ENCODE data around the gene PYGB.

DNA sequence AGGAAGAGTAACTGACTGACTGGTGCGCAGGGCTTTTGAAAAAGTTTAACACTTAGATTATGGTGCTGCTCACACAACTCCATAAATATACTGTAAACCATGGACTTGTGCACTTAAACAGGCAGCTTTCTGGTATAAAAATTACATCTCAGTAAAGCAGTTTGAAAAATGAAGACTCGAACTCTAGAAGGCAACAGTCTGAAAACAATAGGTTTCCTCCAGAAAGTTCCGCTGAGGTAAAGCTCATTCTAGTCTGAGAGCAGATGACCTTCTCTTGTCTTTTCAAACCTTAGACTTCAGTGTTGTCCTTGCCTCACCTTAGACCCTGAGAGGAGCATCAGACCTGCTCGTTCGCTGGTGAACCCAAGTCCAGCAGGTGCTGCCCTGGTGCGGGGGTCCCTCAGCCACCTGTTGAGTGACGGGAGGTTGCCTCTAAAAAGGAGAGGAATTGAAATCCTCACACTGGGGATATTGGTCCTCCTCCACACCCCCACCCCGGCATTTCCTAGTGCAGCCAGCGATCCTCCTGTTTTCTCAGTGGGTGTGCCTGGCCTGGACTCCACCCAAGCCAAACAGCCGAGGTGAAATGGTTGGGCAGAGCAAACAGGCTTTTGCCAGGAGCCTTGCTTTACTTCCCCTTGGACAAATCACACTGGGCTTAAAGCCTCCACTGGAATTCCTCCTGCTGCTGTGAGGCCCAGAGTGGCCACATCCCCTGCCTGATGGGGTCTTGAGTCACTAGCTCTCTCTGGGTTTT is 14.7 kb upstream of the PYGB start:
- TF ChIP-seq NFIC (IDR thresholded peaks at IDR 0.05) (0 out of 2 replicates have a peak, but pooled peaks have one; percentile 17), TAF1 (IDR thresholded peaks at IDR 0.05; ENCODE audit: low read depth) (no peak), YY1 (IDR thresholded peaks at IDR 0.05; ENCODE audit: low read depth) (no peak), EP300 (IDR thresholded peaks at IDR 0.05; ENCODE audit: borderline replicate concordance) (no peak), CREB1 (IDR thresholded peaks at IDR 0.05; ENCODE audit: low read depth) (no peak), RAD21 (IDR thresholded peaks at IDR 0.05; ENCODE audit: low read depth) (no peak), TEAD4 (IDR thresholded peaks at IDR 0.05) (no peak), CEBPB (IDR thresholded peaks at IDR 0.05) (no peak), ZBTB7A (IDR thresholded peaks at IDR 0.05; ENCODE audit: low read depth) (no peak), FOXM1 (IDR thresholded peaks at IDR 0.05; ENCODE audit: borderline replicate concordance, low read depth) (no peak)
- TF ChIP-seq, protein P1, sequence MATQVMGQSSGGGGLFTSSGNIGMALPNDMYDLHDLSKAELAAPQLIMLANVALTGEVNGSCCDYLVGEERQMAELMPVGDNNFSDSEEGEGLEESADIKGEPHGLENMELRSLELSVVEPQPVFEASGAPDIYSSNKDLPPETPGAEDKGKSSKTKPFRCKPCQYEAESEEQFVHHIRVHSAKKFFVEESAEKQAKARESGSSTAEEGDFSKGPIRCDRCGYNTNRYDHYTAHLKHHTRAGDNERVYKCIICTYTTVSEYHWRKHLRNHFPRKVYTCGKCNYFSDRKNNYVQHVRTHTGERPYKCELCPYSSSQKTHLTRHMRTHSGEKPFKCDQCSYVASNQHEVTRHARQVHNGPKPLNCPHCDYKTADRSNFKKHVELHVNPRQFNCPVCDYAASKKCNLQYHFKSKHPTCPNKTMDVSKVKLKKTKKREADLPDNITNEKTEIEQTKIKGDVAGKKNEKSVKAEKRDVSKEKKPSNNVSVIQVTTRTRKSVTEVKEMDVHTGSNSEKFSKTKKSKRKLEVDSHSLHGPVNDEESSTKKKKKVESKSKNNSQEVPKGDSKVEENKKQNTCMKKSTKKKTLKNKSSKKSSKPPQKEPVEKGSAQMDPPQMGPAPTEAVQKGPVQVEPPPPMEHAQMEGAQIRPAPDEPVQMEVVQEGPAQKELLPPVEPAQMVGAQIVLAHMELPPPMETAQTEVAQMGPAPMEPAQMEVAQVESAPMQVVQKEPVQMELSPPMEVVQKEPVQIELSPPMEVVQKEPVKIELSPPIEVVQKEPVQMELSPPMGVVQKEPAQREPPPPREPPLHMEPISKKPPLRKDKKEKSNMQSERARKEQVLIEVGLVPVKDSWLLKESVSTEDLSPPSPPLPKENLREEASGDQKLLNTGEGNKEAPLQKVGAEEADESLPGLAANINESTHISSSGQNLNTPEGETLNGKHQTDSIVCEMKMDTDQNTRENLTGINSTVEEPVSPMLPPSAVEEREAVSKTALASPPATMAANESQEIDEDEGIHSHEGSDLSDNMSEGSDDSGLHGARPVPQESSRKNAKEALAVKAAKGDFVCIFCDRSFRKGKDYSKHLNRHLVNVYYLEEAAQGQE (IDR thresholded peaks at IDR 0.05; ENCODE audit: low read depth): no peak
- TF ChIP-seq, protein P2, sequence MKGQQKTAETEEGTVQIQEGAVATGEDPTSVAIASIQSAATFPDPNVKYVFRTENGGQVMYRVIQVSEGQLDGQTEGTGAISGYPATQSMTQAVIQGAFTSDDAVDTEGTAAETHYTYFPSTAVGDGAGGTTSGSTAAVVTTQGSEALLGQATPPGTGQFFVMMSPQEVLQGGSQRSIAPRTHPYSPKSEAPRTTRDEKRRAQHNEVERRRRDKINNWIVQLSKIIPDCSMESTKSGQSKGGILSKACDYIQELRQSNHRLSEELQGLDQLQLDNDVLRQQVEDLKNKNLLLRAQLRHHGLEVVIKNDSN (IDR thresholded peaks at IDR 0.05): no peak
- TF ChIP-seq, protein P3, sequence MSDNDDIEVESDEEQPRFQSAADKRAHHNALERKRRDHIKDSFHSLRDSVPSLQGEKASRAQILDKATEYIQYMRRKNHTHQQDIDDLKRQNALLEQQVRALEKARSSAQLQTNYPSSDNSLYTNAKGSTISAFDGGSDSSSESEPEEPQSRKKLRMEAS (IDR thresholded peaks at IDR 0.05): no peak

Data from Ishikawa (cell line).